GM21576 (cell line): ENCODE results near the gene CDKAL1.
"Not testable (repeated sequence)": the region's sequence is repeated elsewhere in the genome, so short reads cannot be mapped to it uniquely, and the experiment has no call there.

ENCODE experiments used
- ATAC-seq: cut with Tn5 transposase; IDR thresholded peaks from one replicate; pipeline ENCODE4 v1.9.1; 2021; ENCODE audit warnings: mild to moderate bottlenecking, moderate library complexity; ENCODE audit not compliant: unreplicated experiment

CDKAL1 gene

GRCh38 chr6:20909621-20910020, 375.4 kb downstream of the CDKAL1 start:
- no peak for ATAC-seq

GRCh38 chr6:20911712-20912111, 377.5 kb downstream of the CDKAL1 start:
- ATAC-seq = no peak

- ATAC-seq = no peak
These were observed 380.9 kb downstream of the CDKAL1 start for GRCh38 chr6:20915156-20915555.

GRCh38 chr6:20915626-20916025, 381.4 kb downstream of the CDKAL1 start:
- ATAC-seq = no peak

GRCh38 chr6:20916086-20916485, 381.8 kb downstream of the CDKAL1 start:
- ATAC-seq = no peak

- no peak for ATAC-seq
These were observed 384.6 kb downstream of the CDKAL1 start for GRCh38 chr6:20918868-20919267.

- peak; percentile 88 for ATAC-seq
These were observed 385.6 kb downstream of the CDKAL1 start for GRCh38 chr6:20919677-20920385.

GRCh38 chr6:20921578-20921977, 387.3 kb downstream of the CDKAL1 start:
- ATAC-seq = no peak

GRCh38 chr6:20922743-20923142, 388.5 kb downstream of the CDKAL1 start:
- no peak for ATAC-seq

GRCh38 chr6:20924094-20924493, 389.8 kb downstream of the CDKAL1 start:
- not testable (repeated sequence) for ATAC-seq

- ATAC-seq = no peak
These were observed 390.8 kb downstream of the CDKAL1 start for GRCh38 chr6:20924911-20925543.

GRCh38 chr6:20927130-20927860, 393.0 kb downstream of the CDKAL1 start:
- ATAC-seq = no peak

- no peak for ATAC-seq
These were observed 395.0 kb downstream of the CDKAL1 start for GRCh38 chr6:20929283-20929682.

GRCh38 chr6:20931093-20931492, 396.8 kb downstream of the CDKAL1 start:
- ATAC-seq = no peak

- no peak for ATAC-seq
These were observed 397.5 kb downstream of the CDKAL1 start for GRCh38 chr6:20931772-20932171.

GRCh38 chr6:20932284-20932683, 398.0 kb downstream of the CDKAL1 start:
- ATAC-seq = no peak

- ATAC-seq = no peak
These were observed 399.0 kb downstream of the CDKAL1 start for GRCh38 chr6:20933057-20933788.

- ATAC-seq = no peak
These were observed 402.7 kb downstream of the CDKAL1 start for GRCh38 chr6:20936949-20937348.

GRCh38 chr6:20939161-20939775, 405.0 kb downstream of the CDKAL1 start:
- no peak for ATAC-seq

GRCh38 chr6:20943040-20943627, 408.9 kb downstream of the CDKAL1 start:
- no peak for ATAC-seq
